H1 (cell line): ENCODE results near the gene SLC7A10.

Source experiments
- JUN ChIP-seq: IDR thresholded peaks from 2 replicates; pipeline ENCODE4 v1.6.1; 2011; ENCODE audit warnings: low read depth, mild to moderate bottlenecking, improper control_type of control experiment, low read length
- JUND ChIP-seq: IDR thresholded peaks from 2 replicates; pipeline ENCODE4 v1.6.1; 2011; ENCODE audit warnings: mild to moderate bottlenecking, improper control_type of control experiment, low read length
- KDM5A ChIP-seq: fragments of 200-600 bp; IDR thresholded peaks from 2 replicates; pipeline ENCODE4 v1.7.1; 2012; ENCODE audit warnings: mild to moderate bottlenecking, low read length, inconsistent platforms, mixed read lengths
- POLR2A ChIP-seq, 2 experiments: IDR thresholded peaks; 1 replicate in 1 of 2; 2 replicates in 1 of 2; pipeline ENCODE4 v1.6.1; 2011; ENCODE audit warnings: low read depth in 2 of 2, low read length in 2 of 2, mild to moderate bottlenecking in 2 of 2; ENCODE audit errors: control extremely low read depth in 1 of 2
- RFX5 ChIP-seq: IDR thresholded peaks from 2 replicates; pipeline ENCODE4 v1.6.1; 2011; ENCODE audit warnings: low read depth, low read length, improper control_type of control experiment, borderline replicate concordance
- TAF7 ChIP-seq: optimal IDR thresholded peaks from 2 replicates; pipeline ENCODE3; 2011; ENCODE audit warnings: low read depth, mild to moderate bottlenecking, inconsistent platforms, low read length, moderate library complexity, borderline replicate concordance
- TF ChIP-seq, protein P1 (sequence below), 3 experiments: IDR thresholded peaks; 1 replicate in 2 of 3; 2 replicates in 1 of 3; pipeline versions ENCODE4 v1.5.1 to v1.6.1; 2011; ENCODE audit warnings: low read length in 3 of 3, mild to moderate bottlenecking in 3 of 3, inconsistent platforms in 2 of 3, low read depth in 1 of 3, moderate library complexity in 1 of 3; ENCODE audit not compliant: insufficient read depth in 1 of 3; ENCODE audit errors: control extremely low read depth in 1 of 3

- TF ChIP-seq TAF7 (no peak), RFX5 (no peak), JUN (no peak), KDM5A (no peak), JUND (no peak), POLR2A (IDR thresholded peaks at IDR 0.05; ENCODE audit: control extremely low read depth in 1 of 2, low read depth in 2 of 2, low read length in 2 of 2) (no peak)
- TF ChIP-seq, protein P1, sequence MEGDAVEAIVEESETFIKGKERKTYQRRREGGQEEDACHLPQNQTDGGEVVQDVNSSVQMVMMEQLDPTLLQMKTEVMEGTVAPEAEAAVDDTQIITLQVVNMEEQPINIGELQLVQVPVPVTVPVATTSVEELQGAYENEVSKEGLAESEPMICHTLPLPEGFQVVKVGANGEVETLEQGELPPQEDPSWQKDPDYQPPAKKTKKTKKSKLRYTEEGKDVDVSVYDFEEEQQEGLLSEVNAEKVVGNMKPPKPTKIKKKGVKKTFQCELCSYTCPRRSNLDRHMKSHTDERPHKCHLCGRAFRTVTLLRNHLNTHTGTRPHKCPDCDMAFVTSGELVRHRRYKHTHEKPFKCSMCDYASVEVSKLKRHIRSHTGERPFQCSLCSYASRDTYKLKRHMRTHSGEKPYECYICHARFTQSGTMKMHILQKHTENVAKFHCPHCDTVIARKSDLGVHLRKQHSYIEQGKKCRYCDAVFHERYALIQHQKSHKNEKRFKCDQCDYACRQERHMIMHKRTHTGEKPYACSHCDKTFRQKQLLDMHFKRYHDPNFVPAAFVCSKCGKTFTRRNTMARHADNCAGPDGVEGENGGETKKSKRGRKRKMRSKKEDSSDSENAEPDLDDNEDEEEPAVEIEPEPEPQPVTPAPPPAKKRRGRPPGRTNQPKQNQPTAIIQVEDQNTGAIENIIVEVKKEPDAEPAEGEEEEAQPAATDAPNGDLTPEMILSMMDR (IDR thresholded peaks at IDR 0.05; ENCODE audit: control extremely low read depth in 1 of 3, insufficient read depth in 1 of 3, low read depth in 1 of 3, low read length in 3 of 3) = no peak
Observed at GRCh38 chr19:33255781-33256180, 30.1 kb upstream of the SLC7A10 start.
